ENCODE measurements around the gene CENPT. TPM values are rescaled to one million over a fixed set of nuclear protein-coding genes. Genes with fewer than 3 reads are reported as not detected.

CENPT gene
- total and polyA plus RNA-seq, 2 of the 8 experiments (the other 6 are each of a cell fraction or from before 2014, with no cell fraction given): 42.4 to 53.4 TPM

DNA sequence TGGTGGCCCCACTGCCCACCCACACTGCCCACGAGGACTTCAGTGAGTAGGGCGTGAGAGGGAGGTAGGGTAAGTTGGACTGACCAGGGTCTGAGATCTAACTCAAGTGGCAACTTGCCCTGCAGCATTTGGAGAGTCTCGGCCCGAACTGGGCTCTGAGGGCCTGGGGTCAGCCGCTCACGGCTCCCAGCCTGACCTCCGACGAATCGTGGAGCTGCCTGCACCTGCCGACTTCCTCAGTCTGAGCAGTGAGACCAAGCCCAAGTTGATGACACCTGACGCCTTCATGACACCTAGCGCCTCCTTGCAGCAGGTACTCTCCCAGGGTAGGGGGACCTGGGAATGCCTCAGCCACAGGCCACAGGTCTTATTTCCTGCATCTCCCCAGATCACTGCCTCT is 32.0 kb upstream of the CENPT start (continued):
- no peak for TF ChIP-seq TBP (IDR thresholded peaks at IDR 0.05; ENCODE audit: low read depth, low read length)
